WTC11 (cell line): ENCODE measurements around the gene TTC38. TPM values are rescaled to one million over a fixed set of nuclear protein-coding genes. Genes with fewer than 3 reads are reported as not detected.
A peak's percentile ranks its signal among the peaks of the same experiment; 100 is the strongest.

Experiments used
- ATAC-seq: fragments of 200-7000 bp; cut with Tn5 transposase; 2 replicates; pipeline ENCODE4 v1.10.0; 2021; ENCODE audit warnings: mild to moderate bottlenecking, moderate library complexity
- CTCF ChIA-PET: fragments of 300-600 bp; sonication (Branson Sonifier 250); formaldehyde crosslinking; loops from one replicate; lab custom pipeline; 2021; ENCODE audit warnings: antibody characterized with exemption; lab: Charles Lee
- POLR2A ChIA-PET: fragments of 350-600 bp; sonication (Branson Sonifier 250); formaldehyde crosslinking; loops from one replicate; lab custom pipeline; 2021; ENCODE audit warnings: antibody characterized with exemption; lab: Charles Lee
- DNase-seq: peaks from one replicate; pipeline ENCODE4 v3.0.0; 2021; ENCODE audit warnings: low spot score
- H3K27ac Mint-ChIP-seq: 2 replicates; pipeline ENCODE4 v1.8.0; 2021; ENCODE audit warnings: mixed read lengths
- H3K27me3 Mint-ChIP-seq: 2 replicates; pipeline ENCODE4 v1.8.0; 2021; ENCODE audit warnings: low read depth, mild to moderate bottlenecking, moderate library complexity, mixed read lengths
- H3K36me3 Mint-ChIP-seq: 2 replicates; pipeline ENCODE4 v1.8.0; 2021; ENCODE audit warnings: mixed read lengths
- H3K4me1 Mint-ChIP-seq: 2 replicates; pipeline ENCODE4 v1.8.0; 2022; ENCODE audit warnings: mixed read lengths
- H3K4me3 Mint-ChIP-seq: 2 replicates; pipeline ENCODE4 v1.8.0; 2021; ENCODE audit warnings: mild to moderate bottlenecking, moderate library complexity, mixed read lengths
- H3K9me3 Mint-ChIP-seq: 2 replicates; pipeline ENCODE4 v1.8.0; 2021; ENCODE audit warnings: mixed read lengths
- ARID4B ChIP-seq: sonication (generic); formaldehyde crosslinking; IDR thresholded peaks from 2 replicates; pipeline ENCODE4 v1.8.0; 2023; ENCODE audit warnings: missing genetic modification reagents, mild to moderate bottlenecking, borderline replicate concordance
- ATF1 ChIP-seq: sonication (generic); formaldehyde crosslinking; IDR thresholded peaks from 2 replicates; pipeline ENCODE4 v1.8.1; 2023; ENCODE audit warnings: mild to moderate bottlenecking, moderate library complexity, missing genetic modification reagents
- E2F4 ChIP-seq: sonication (generic); formaldehyde crosslinking; IDR thresholded peaks from 2 replicates; pipeline ENCODE4 v1.8.1; 2022; ENCODE audit warnings: low read depth, mild to moderate bottlenecking, moderate library complexity, missing genetic modification reagents, borderline replicate concordance
- ELF4 ChIP-seq: sonication (generic); formaldehyde crosslinking; IDR thresholded peaks from 2 replicates; pipeline ENCODE4 v1.8.1; 2022; ENCODE audit warnings: low read depth, mild to moderate bottlenecking, moderate library complexity, missing genetic modification reagents
- EMX1 ChIP-seq: fragments of 250-450 bp; sonication (Bioruptor Pico); IDR thresholded peaks from 2 replicates; pipeline ENCODE4 v1.8.0; 2021; ENCODE audit warnings: mild to moderate bottlenecking
- FOXP1 ChIP-seq: sonication (generic); formaldehyde crosslinking; IDR thresholded peaks from 2 replicates; pipeline ENCODE4 v1.8.0; 2022; ENCODE audit warnings: missing genetic modification reagents, mild to moderate bottlenecking, moderate library complexity, borderline replicate concordance
- MAX ChIP-seq: sonication (generic); formaldehyde crosslinking; IDR thresholded peaks from 2 replicates; pipeline ENCODE4 v1.8.0; 2022; ENCODE audit warnings: mild to moderate bottlenecking, missing genetic modification reagents
- RELA ChIP-seq: sonication (generic); formaldehyde crosslinking; IDR thresholded peaks from 2 replicates; pipeline ENCODE4 v1.8.1; 2022; ENCODE audit warnings: missing genetic modification reagents, mild to moderate bottlenecking, borderline replicate concordance
- SMAD4 ChIP-seq: sonication (generic); formaldehyde crosslinking; IDR thresholded peaks from 2 replicates; pipeline ENCODE4 v1.8.0; 2022; ENCODE audit warnings: mild to moderate bottlenecking, missing genetic modification reagents
- TCF7 ChIP-seq: sonication (generic); formaldehyde crosslinking; IDR thresholded peaks from 2 replicates; pipeline ENCODE4 v1.8.0; 2022; ENCODE audit warnings: mild to moderate bottlenecking, low read depth, missing genetic modification reagents, moderate library complexity
- ZNF138 ChIP-seq: sonication (generic); formaldehyde crosslinking; conservative IDR thresholded peaks from 2 replicates; pipeline ENCODE4 v1.8.1; 2022; ENCODE audit warnings: mild to moderate bottlenecking, moderate library complexity, missing genetic modification reagents
- ZNF416 ChIP-seq: fragments of 250-450 bp; sonication (Bioruptor Pico); IDR thresholded peaks from 2 replicates; pipeline ENCODE4 v1.9.0; 2021; ENCODE audit warnings: mild to moderate bottlenecking, inconsistent platforms
- ZNF512 ChIP-seq: sonication (generic); formaldehyde crosslinking; IDR thresholded peaks from 2 replicates; pipeline ENCODE4 v1.8.1; 2022; ENCODE audit warnings: missing genetic modification reagents, borderline replicate concordance
- total RNA-seq: library from RNA; stranded (reverse); gene quantifications from 3 replicates; pipeline ENCODE4 v1.2.3, GENCODE V29; 2021
- TF ChIP-seq, protein P1 (sequence below): sonication (generic); formaldehyde crosslinking; IDR thresholded peaks from 2 replicates; pipeline ENCODE4 v1.8.1; 2023; ENCODE audit warnings: mild to moderate bottlenecking, missing genetic modification reagents
- TF ChIP-seq, protein P2 (sequence below): sonication (generic); formaldehyde crosslinking; IDR thresholded peaks from 2 replicates; pipeline ENCODE4 v1.8.0; 2022; ENCODE audit warnings: missing genetic modification reagents

TTC38 gene
- total RNA-seq, 1 experiment from 2014 or later = 20.7 TPM

GRCh38 chr22:46280063-46280817, 12.4 kb downstream of the TTC38 start (continued):
- TF ChIP-seq ZNF512 (CRISPR knock-in tag) = no peak

GRCh38 chr22:46280999-46281623, 13.3 kb downstream of the TTC38 start:
- Mint-ChIP-seq H3K4me3 (no peak overlapping the region), H3K27me3 (no peaks in the 10 kb centered on the region), H3K36me3 (peaks cover 29% of the 10 kb centered on the region), H3K9me3 (no peaks in the 10 kb centered on the region), H3K27ac (no peak overlapping the region), H3K4me1 (no peaks in the 10 kb centered on the region)
- no peak for DNase-seq
- peak; percentile 67 for ATAC-seq
- ChIA-PET CTCF (interaction anchor here (0.9 to 1.1 kb wide), 2 partner anchors 13 to 158 kb away, joined by 3 to 5 read pairs; partner anchors contain the start of gene TTC38), POLR2A (no interaction called here)
- TF ChIP-seq EMX1 (CRISPR knock-in tag) = no peak
- no peak for TF ChIP-seq FOXP1 (CRISPR knock-in tag)
- TF ChIP-seq, protein P1, sequence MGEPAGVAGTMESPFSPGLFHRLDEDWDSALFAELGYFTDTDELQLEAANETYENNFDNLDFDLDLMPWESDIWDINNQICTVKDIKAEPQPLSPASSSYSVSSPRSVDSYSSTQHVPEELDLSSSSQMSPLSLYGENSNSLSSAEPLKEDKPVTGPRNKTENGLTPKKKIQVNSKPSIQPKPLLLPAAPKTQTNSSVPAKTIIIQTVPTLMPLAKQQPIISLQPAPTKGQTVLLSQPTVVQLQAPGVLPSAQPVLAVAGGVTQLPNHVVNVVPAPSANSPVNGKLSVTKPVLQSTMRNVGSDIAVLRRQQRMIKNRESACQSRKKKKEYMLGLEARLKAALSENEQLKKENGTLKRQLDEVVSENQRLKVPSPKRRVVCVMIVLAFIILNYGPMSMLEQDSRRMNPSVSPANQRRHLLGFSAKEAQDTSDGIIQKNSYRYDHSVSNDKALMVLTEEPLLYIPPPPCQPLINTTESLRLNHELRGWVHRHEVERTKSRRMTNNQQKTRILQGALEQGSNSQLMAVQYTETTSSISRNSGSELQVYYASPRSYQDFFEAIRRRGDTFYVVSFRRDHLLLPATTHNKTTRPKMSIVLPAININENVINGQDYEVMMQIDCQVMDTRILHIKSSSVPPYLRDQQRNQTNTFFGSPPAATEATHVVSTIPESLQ (CRISPR knock-in tag) = no peak
- no peak for TF ChIP-seq E2F4 (CRISPR knock-in tag)
- TF ChIP-seq ATF1 (CRISPR knock-in tag) = no peak
- TF ChIP-seq ZNF138 (CRISPR knock-in tag) = no peak
- no peak for TF ChIP-seq SMAD4
- TF ChIP-seq ARID4B = no peak
- TF ChIP-seq MAX (CRISPR knock-in tag) = no peak
- TF ChIP-seq RELA (CRISPR knock-in tag) = no peak
- no peak for TF ChIP-seq ZNF416 (CRISPR knock-in tag)
- TF ChIP-seq ELF4 = no peak
- TF ChIP-seq TCF7 (CRISPR knock-in tag) = no peak
- TF ChIP-seq, protein P2, sequence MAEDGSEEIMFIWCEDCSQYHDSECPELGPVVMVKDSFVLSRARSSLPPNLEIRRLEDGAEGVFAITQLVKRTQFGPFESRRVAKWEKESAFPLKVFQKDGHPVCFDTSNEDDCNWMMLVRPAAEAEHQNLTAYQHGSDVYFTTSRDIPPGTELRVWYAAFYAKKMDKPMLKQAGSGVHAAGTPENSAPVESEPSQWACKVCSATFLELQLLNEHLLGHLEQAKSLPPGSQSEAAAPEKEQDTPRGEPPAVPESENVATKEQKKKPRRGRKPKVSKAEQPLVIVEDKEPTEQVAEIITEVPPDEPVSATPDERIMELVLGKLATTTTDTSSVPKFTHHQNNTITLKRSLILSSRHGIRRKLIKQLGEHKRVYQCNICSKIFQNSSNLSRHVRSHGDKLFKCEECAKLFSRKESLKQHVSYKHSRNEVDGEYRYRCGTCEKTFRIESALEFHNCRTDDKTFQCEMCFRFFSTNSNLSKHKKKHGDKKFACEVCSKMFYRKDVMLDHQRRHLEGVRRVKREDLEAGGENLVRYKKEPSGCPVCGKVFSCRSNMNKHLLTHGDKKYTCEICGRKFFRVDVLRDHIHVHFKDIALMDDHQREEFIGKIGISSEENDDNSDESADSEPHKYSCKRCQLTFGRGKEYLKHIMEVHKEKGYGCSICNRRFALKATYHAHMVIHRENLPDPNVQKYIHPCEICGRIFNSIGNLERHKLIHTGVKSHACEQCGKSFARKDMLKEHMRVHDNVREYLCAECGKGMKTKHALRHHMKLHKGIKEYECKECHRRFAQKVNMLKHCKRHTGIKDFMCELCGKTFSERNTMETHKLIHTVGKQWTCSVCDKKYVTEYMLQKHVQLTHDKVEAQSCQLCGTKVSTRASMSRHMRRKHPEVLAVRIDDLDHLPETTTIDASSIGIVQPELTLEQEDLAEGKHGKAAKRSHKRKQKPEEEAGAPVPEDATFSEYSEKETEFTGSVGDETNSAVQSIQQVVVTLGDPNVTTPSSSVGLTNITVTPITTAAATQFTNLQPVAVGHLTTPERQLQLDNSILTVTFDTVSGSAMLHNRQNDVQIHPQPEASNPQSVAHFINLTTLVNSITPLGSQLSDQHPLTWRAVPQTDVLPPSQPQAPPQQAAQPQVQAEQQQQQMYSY (CRISPR knock-in tag) = no peak
